GM19351 (cell line): ENCODE measurements around the gene OR5K4.

Experiments
- ATAC-seq: cut with Tn5 transposase; IDR thresholded peaks from one replicate; pipeline ENCODE4 v1.9.1; 2021; ENCODE audit warnings: mild to moderate bottlenecking, moderate library complexity; ENCODE audit not compliant: unreplicated experiment

OR5K4 gene

GRCh38 chr3:98353554-98353953, at the start of gene OR5K4:
TSS of gene OR5K4 (plus strand) at chr3:98353854. CDS start at chr3:98353854, 0 bp downstream.
- ATAC-seq, result no peak

- no peak for ATAC-seq
Measured at GRCh38 chr3:98322101-98322500, 31.6 kb upstream of the OR5K4 start.

DNA sequence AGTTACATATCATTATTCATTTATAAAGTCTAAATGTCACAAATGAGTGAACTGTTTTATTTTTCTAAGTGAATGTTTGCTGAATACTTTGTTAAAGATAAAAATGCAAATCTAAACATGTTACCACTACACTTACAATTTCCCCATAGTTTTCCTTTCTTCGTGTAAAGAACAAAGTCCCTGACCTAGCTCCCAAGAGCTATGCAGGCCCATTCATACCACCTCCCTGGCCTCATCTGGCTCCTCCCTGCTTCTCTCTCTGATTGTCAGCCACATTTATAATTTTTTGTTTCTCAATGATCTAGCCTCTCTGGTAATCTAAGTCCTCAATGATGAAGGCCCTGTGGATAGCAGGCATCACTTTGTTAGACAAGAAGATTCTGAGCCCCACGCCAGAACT, 31.0 kb upstream of the OR5K4 start:
- no peak for ATAC-seq

DNA sequence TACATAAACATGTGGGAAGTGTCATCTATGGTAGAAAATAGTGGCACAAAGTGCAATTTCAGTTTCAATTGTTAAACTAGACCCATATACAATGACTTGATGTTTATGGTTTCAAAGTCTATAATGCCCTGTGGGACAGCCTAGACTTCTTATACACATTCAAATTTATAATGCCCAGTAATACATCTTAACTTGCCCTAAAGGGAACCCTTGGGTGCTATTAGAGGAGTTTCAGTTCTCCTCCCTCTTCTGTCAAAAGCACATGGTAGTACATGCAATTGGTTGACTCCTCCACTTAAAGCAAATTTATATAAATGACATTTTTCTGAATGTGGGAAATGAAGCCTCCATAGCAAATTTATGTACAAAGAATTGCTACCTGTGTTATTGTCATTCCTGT, 30.2 kb upstream of the OR5K4 start:
- no peak for ATAC-seq

DNA sequence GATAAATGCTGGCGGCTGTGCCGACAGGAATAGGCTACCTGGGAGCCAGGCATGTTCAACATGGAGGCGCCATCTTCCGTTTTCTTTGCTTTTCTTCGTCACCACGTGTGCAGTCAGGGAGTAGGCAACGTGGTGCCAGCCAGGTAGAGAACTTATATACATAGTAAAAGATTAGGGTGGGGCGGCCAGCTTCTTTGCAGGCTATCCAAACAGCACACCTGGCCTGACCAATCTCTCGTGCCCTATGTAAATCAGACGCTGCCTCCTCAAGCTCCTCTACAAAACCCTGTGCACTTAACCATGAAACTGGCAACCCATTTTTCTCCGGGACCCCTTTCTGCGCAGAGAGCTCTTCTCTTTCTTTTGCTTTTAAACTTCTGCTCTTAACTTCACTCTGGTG, 28.6 kb upstream of the OR5K4 start:
- ATAC-seq, result no peak

GRCh38 chr3:98326105-98326893, 27.4 kb upstream of the OR5K4 start:
- no peak for ATAC-seq

DNA sequence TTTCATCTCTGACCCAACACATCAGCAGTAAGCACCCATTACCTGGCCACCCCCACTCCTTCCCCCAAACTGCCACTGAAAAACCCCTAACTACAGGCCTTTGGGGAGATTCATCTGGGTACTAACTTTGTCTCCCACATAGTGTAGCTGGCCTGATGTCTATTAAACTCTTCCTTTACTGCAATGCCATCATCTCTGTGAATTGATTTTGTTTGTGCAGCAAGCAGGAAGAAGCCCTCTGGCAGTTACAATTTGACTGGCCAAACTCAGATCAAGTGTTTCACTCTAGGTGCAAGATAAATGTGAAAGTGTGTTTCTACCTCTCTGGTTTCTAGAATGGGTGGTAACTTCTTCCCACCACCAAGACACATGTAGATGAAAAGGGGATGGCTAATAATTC, 26.7 kb upstream of the OR5K4 start:
- ATAC-seq, result peak; percentile 61

DNA sequence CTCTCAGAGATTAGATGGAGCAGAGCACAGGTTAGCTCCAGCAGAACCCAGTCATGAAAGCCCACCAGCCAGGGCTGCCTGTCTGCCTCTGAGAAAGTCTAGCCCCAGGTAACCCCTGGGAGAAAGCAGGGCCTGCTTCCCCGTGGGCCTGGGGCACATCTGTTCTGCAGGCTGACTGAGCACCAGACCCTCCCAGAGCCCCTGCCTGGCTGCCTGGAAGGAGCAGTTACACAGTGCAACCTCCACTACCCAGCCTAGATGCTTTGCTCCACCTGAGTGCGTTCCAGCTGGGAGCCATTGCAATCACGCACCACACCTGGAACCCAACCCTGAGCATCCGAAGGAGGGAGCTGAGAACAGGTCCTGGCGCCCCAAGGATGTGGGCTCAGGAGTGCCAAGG, 24.7 kb upstream of the OR5K4 start:
- no peak for ATAC-seq

- ATAC-seq, result peak; percentile 62
Measured at GRCh38 chr3:98329392-98330124, 24.1 kb upstream of the OR5K4 start.

DNA sequence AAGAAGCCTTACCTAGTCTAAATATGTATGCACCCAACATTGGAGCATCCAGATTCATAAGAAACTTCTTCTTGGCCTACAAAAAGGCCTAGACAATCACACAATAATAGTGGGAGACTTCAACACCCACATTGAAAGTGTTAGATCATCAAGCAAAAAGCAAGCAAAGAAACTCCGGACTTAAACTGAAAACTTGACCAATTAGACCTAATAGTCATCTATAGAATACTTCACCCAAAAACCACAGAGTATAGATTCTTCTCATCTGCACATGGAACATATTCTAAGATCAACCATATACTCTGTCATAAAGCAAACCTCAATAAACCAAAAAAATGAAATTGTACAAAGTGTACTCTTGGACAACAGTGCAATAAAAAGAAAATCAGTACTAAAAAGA, 22.3 kb upstream of the OR5K4 start:
- no peak for ATAC-seq

DNA sequence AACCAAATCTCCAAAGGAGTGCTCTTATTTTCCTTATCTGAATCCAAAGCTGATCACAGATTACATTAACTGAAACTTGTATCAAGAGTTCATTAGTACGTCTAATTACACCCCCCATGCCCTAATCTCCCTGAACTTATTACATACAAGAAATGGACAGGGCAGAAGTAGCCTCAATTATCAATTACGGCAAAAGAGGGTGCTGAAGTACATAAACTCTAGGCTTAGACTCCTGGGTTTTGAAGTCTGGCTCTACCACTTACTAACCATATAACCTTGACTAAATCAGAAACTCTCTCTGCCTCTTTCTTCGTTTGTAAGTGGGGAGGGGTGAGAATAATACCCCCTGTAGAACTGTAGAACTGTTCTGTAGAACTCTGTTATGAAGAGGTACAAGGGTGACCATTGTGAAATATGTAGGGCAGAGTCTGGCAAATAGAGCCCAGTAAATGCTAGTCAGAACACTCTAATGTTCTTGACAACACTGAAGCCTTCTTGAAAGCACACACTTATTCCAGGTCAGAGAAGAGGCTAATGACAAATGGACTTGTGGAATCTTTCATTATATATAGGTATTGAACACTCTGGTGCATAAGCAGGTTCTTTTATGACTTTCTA, 19.6 kb upstream of the OR5K4 start:
- peak; percentile 84 for ATAC-seq

DNA sequence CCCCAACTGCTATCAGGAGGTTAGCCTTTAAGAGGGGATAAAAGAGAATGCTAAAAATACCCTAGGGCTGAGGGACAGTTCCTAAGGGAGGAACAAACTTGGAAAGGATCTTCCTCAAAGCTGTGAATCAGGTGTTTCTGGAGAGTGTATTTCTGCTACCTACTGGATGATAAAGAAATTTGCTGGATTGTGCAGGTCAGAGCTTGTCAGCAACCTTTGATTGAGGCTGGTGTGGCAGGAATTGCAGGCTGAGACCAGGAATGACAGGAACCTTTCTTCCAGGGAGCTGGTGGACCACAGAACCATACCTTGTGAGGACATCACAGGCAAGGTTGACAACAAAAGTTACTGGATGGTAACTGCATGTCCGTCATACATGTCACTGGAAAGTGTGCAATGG, 14.6 kb upstream of the OR5K4 start:
- no peak for ATAC-seq

DNA sequence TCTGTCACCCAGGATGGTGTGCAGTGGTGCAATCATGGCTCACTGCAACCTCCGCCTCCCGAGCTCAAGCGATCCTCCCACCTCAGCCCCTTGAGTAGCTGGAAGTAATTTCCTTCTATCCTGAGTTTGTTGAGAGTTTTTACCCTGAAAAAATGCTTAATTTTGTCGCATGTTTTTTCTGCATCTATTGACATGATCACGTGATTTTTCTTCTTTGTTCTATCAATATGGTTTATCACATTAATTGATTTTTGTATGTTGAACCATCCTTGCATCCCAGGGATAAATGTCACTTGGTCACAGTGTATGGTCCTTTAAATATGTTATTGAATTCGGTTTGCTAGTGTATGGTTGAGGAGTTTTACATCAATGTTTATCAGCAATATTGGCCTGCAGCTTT, 11.9 kb upstream of the OR5K4 start:
- ATAC-seq, result no peak

- peak; percentile 69 for ATAC-seq
Measured at GRCh38 chr3:98343647-98344507, 9.8 kb upstream of the OR5K4 start.

GRCh38 chr3:98350082-98350481, 3.6 kb upstream of the OR5K4 start:
- no peak for ATAC-seq

GRCh38 chr3:98359250-98359649, 5.6 kb downstream of the OR5K4 start:
- no peak for ATAC-seq

DNA sequence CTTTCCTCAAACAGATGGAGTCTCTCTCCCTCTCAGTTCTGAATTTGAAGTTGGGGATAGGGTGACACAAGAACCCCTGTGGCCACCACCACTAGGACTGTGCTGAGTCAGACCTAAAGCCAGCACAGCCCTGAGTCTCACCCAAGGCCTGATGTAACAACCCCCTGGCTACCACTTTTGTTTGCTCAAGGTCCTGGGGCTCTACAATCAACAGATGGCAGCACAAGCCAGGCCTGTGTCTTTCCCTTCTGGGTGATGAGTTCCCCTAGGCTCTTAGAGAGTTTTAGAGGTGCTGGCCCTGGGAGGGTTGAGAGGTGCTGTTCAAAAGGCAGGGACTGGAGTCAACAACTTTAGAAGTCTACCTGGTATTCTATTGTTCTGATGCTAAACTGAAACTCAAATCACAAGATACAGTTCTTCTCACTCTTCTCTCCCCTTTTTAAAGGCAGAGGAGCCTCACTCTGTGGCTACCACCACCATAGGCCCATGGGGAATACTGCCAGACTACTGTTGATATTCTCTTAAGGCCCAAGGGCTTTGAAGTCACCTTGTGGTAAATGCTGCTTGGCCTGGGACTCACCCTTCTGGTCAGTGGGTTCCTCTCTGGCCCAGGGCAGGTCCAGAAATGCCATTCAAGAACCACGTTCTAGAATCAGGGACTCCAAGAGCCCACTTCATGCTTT, 6.5 kb downstream of the OR5K4 start:
- ATAC-seq, result peak; percentile 82

- no peak for ATAC-seq
Measured at GRCh38 chr3:98360681-98361080, 7.0 kb downstream of the OR5K4 start.

DNA sequence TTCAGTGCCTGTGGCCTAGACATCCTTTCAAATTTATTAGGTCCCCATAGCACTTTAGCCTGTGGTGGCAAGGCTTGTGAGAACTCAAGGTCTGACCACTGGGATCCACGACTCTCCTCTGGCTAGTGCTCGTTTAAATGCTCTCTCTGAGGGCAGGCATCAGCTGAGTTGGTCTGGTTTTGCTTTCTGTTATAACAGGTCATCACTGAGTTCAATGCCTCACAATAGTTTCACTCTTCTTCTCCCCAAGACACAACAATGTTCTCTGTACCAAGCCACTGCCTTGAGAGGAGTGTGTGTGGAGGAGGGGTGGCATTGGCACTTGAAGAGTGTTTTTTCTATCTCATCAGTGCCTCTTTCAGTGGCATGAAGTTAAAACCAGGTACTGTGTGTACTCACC, 7.6 kb downstream of the OR5K4 start:
- ATAC-seq, result peak; percentile 47

DNA sequence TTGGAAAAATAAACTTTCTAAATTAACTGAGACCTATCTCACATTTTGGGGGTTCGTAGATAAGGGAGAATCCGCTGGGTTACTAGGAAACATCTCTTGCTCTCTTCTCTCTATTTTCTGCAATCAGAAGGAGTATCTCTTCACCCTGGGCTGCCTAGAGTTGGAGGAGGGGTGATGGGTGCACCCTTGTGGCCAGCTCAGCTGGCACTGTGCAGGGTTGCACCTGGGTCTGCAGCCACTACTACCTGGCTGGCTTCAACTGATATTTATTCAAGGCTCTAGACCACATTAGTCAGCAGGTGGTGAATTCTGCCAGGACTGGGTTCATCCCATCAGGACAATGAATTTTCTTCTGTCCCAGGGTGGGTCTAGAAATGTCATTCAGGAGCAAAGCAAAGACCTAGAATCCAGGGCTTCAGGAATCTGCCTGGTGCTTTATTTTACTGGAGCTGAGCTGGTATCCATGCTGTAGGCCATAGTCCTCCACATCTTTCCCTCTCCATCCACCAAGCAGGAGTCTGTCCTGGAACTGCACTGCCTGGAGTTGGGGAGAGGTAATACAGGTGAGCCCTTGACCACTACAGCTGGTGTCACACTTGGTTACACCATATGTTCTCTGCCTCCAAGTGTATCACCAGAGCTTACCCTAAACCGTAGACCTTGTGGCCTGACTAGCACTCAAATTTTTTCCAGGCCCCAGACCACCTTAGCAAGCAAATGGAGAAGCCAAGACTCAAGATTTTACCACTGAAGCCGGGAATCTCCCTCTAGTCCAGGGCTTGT, 14.0 kb downstream of the OR5K4 start:
- no peak for ATAC-seq
